Psoas muscle (tissue), 8 donors: Measurements from ENCODE around the gene RNPS1. TPM values are rescaled to one million over a fixed set of nuclear protein-coding genes. Genes with fewer than 3 reads are reported as not detected.

ENCODE experiments used
- ATAC-seq, 4 donors: fragments of 200-7000 bp; cut with Tn5 transposase; one replicate each; pipeline ENCODE4 v1.9.1; 2020; ENCODE audit warnings: moderate library complexity in 3 of 4, mild to moderate bottlenecking in 2 of 4
- DNase-seq, 2 donors: peaks; one replicate each; pipeline ENCODE4 v3.0.0-alpha.2; 2020
- H3K27ac ChIP-seq: fragments of 200-600 bp; one replicate; pipeline ENCODE4 v1.8.0; 2022
- H3K27me3 ChIP-seq, 3 donors: fragments of 200-600 bp in 1 of 3; one replicate each; pipeline versions ENCODE4 v1.6.1 to v1.8.0; 2013 to 2022; ENCODE audit warnings: low read length in 2 of 3, mild to moderate bottlenecking in 2 of 3, moderate library complexity in 1 of 3; ENCODE audit not compliant: insufficient read depth in 3 of 3
- H3K36me3 ChIP-seq, 2 donors: fragments of 200-600 bp in 1 of 2; one replicate each; pipeline versions ENCODE4 v1.6.1 to v1.8.0; 2013 to 2022; ENCODE audit warnings: low read depth in 1 of 2, mild to moderate bottlenecking in 1 of 2, moderate library complexity in 1 of 2; ENCODE audit not compliant: insufficient read depth in 1 of 2
- H3K4me1 ChIP-seq: fragments of 200-600 bp; one replicate; pipeline ENCODE4 v1.8.0; 2022
- H3K4me3 ChIP-seq: fragments of 200-600 bp; one replicate; pipeline ENCODE4 v1.8.0; 2022; ENCODE audit warnings: mild to moderate bottlenecking
- H3K9me3 ChIP-seq: fragments of 200-600 bp; one replicate; pipeline ENCODE4 v1.8.0; 2022
- WGBS, 3 donors: extraction: QIAGEN DNeasy Blood & Tissue Kit; methylation state at CpG; one replicate each; pipeline versions ENCODE4 v1.1.6 to v1.1.7; 2013; 5-methylcytosine and 5-hydroxymethylcytosine counted together
- intact Hi-C, 2 donors: fragments of 100-400 bp; cut with DNase I; formaldehyde crosslinking; loops; one replicate each; pipeline versions ENCODE4 v1.11.0 to v1.14.2; 2022
- polyA plus RNA-seq, 3 donors: library from polyadenylated mRNA; stranded (reverse); fragments of 200-250 nt; gene quantifications; one replicate each; pipeline ENCODE4 v1.2.3, GENCODE V29; 2013
- total RNA-seq, 4 donors: library from RNA; stranded (reverse); fragmentation: NEBNext Ultra II Directional in 2 of 4; extraction: Animal tissue kit (Norgen Biotek cat#: 25700) in 2 of 4; gene quantifications; one replicate each; pipeline versions ENCODE4 v1.2.1 to v1.2.4, GENCODE V29; 2021 to 2023
- TF ChIP-seq, protein P1 (sequence below): fragments of 200-600 bp; IDR thresholded peaks from one replicate; pipeline ENCODE4 v1.8.0; 2022; ENCODE audit warnings: antibody characterized with exemption
- donor health status: healthy with polysubstance abuse.
- donor health status: DM: no; HTN: no; CAD: no; lungs with moderate emphysema.
- donor health status: Bipolar disorder and iron deficiency.
- donor health status: healthy.
- donor health status: DM: yes; HTN: yes; CAD: no.
- donor health status: DM: no; HTN: no; CAD: no.
- donor health status: DM: no; HTN: no; CAD: no.
- donor health status: DM: yes; HTN: yes; CAD: no.

RNPS1 gene
- total and polyA plus RNA-seq, 7 donors, result 165 to 441 (median 193) TPM

DNA sequence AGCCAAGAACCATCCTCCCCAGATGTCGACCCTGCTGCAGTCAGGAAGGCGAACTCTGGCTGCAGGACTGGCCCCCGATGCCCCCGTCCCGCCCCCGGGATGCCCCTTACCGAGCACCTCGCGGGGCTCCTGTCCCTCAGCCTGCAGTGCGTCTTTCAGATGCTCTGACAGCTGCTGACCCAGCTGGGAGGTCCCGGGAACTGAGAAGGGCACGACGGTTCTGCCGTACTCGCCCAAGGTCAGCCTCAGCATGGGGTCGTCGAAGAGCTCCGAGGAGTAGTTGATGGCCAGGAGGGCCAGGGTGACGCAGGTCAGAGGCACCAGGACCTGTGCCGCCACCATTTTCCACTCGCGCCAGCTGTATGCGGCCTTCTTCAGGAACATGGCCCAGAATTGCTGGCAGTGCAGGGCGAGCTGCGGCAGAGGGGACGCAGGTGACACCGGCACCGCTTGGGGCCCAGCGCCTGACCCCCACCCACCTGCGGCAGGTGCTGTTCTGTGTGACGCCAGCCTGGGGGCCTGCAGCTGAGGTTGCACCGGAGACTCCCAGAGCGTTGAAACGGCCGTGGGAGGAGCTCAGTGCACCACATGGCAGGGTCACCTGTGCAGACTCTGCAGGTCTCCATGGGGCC is 20.1 kb upstream of the RNPS1 start:
- H3K9me3 ChIP-seq, result no peaks in the 10 kb centered on the region
- H3K27me3 ChIP-seq, result no peaks in the 10 kb centered on the region
- intact Hi-C loops, result loop anchor here in 1 of 2 donors (10.0 kb wide), 1 partner anchor 127 kb away; no protein-coding TSS in a partner anchor
- no peak overlapping the region for H3K27ac ChIP-seq
- WGBS, 3 donors, result 80 to 83% (median 82%) methylated on average over 35 of the region's 35 CpGs
- ATAC-seq (no peak), DNase-seq (no peak)
- TF ChIP-seq, protein P1, sequence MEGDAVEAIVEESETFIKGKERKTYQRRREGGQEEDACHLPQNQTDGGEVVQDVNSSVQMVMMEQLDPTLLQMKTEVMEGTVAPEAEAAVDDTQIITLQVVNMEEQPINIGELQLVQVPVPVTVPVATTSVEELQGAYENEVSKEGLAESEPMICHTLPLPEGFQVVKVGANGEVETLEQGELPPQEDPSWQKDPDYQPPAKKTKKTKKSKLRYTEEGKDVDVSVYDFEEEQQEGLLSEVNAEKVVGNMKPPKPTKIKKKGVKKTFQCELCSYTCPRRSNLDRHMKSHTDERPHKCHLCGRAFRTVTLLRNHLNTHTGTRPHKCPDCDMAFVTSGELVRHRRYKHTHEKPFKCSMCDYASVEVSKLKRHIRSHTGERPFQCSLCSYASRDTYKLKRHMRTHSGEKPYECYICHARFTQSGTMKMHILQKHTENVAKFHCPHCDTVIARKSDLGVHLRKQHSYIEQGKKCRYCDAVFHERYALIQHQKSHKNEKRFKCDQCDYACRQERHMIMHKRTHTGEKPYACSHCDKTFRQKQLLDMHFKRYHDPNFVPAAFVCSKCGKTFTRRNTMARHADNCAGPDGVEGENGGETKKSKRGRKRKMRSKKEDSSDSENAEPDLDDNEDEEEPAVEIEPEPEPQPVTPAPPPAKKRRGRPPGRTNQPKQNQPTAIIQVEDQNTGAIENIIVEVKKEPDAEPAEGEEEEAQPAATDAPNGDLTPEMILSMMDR, result no peak
- H3K4me3 ChIP-seq, result no peak overlapping the region
- no peaks in the 10 kb centered on the region for H3K4me1 ChIP-seq
- H3K36me3 ChIP-seq, result peaks cover 0 to 45% of the 10 kb centered on the region in 2 donors

GRCh38 chr16:2286550-2286949 is 18.6 kb upstream of the RNPS1 start:
- Histone ChIP-seq H3K4me3 (no peak overlapping the region), H3K9me3 (no peaks in the 10 kb centered on the region), H3K27me3 (no peaks in the 10 kb centered on the region), H3K4me1 (no peaks in the 10 kb centered on the region), H3K36me3 (peaks cover 0 to 36% of the 10 kb centered on the region in 2 donors), H3K27ac (no peak overlapping the region)
- WGBS, 3 donors, result 90 to 93% (median 91%) methylated on average over 17 of the region's 17 CpGs
- intact Hi-C loops, result loop anchor here in 1 of 2 donors (10.0 kb wide), 1 partner anchor 128 kb away; no protein-coding TSS in a partner anchor
- DNase-seq (no peak), ATAC-seq (no peak)
- TF ChIP-seq, protein P1, result no peak

DNA sequence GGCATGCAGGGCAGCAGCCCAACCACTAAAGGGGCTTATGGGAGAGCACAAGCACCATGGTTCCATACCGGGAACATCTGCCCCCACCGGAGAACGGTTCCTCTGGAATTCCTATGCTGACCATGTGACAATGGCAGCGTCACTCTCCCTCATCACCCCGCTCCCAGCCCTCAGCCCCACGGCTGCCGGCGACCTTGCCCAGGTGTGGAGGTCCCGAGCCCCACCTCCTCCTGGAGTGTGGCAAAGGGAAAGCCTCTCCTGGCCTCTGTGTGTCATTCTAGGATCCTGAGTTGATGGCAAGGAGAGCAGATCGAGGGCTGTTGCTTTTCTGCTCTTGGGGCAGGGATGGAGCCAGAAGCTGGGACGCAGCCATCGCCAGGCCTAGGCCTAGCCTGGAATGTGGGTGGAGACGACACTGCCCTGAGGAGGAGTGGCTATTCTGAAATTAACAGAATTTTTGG is 17.8 kb upstream of the RNPS1 start:
- DNase-seq (no peak), ATAC-seq (no peak)
- H3K27me3 ChIP-seq, result no peaks in the 10 kb centered on the region
- intact Hi-C loops, result loop anchor here in 1 of 2 donors (10.0 kb wide), 1 partner anchor 129 kb away; no protein-coding TSS in a partner anchor
- no peaks in the 10 kb centered on the region for H3K9me3 ChIP-seq
- H3K4me1 ChIP-seq, result no peaks in the 10 kb centered on the region
- H3K27ac ChIP-seq, result no peak overlapping the region
- TF ChIP-seq, protein P1, result no peak
- WGBS, 3 donors, result 85 to 87% (median 87%) methylated on average over 13 of the region's 13 CpGs
- H3K4me3 ChIP-seq, result no peak overlapping the region
- H3K36me3 ChIP-seq, result peaks cover 0 to 33% of the 10 kb centered on the region in 2 donors

- TF ChIP-seq, protein P1, result no peak
- 87 to 88% (median 87%) methylated on average over 30 to 35 of the region's 35 CpGs for WGBS, 3 donors
- Histone ChIP-seq H3K27me3 (no peaks in the 10 kb centered on the region), H3K9me3 (no peaks in the 10 kb centered on the region), H3K36me3 (peaks cover 0 to 35% of the 10 kb centered on the region in 2 donors), H3K4me3 (no peak overlapping the region), H3K4me1 (no peaks in the 10 kb centered on the region), H3K27ac (no peak overlapping the region)
- intact Hi-C loops, result loop anchor here in 1 of 2 donors (10.0 kb wide), 1 partner anchor 130 kb away; no protein-coding TSS in a partner anchor
- DNase-seq (no peak), ATAC-seq (no peak)
Measured at GRCh38 chr16:2284797-2285576, 17.1 kb upstream of the RNPS1 start.
